ENCODE results near the gene SCARB2.

DNA sequence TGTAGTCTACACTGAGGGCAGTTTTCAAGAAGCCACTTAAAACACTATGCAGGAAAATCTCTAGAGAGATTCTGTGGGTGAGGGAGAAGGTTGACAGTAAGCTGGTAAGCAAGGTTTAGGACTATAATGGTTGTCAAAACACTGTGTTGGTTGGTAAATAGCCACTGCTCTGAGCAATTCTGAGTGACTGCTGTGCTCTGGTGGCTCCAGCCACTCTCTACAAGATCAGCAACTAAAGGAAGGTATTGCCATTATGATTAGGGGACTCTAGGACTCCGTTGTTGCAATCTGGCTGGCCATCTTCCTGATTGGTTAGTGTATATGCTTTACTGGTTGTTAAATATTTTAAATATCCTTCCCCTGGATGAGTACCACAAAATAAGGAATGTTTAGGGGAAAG is 32.4 kb upstream of the SCARB2 start:
- no peak for TF ChIP-seq EZH2 (IDR thresholded peaks at IDR 0.05; ENCODE audit: insufficient read depth, poor library complexity, severe bottlenecking)
- no peak for TF ChIP-seq EZH2phosphoT487 (IDR thresholded peaks at IDR 0.05; ENCODE audit: insufficient read depth, low read depth)

All from GM23248 (cell line).